Nephron (organoid): ENCODE data around the gene FLT3LG.
A peak's percentile ranks its signal among the peaks of the same experiment; 100 is the strongest.

Experiments
- H3K27ac Mint-ChIP-seq, 3 experiments: 2 replicates each; pipeline ENCODE4 v1.8.0; 2020; ENCODE audit warnings: mixed read lengths in 3 of 3, mild to moderate bottlenecking in 2 of 3, moderate library complexity in 1 of 3
- H3K27me3 Mint-ChIP-seq: 2 replicates; pipeline ENCODE4 v1.8.0; 2021; ENCODE audit warnings: low read depth, mild to moderate bottlenecking, moderate library complexity, mixed read lengths
- H3K36me3 Mint-ChIP-seq: 2 replicates; pipeline ENCODE4 v1.8.0; 2020; ENCODE audit warnings: low read depth, mixed read lengths
- H3K4me1 Mint-ChIP-seq: 2 replicates; pipeline ENCODE4 v1.8.0; 2020; ENCODE audit warnings: mixed read lengths
- H3K4me3 Mint-ChIP-seq, 3 experiments: 2 replicates each; pipeline ENCODE4 v1.8.0; 2020; ENCODE audit warnings: mild to moderate bottlenecking in 3 of 3, mixed read lengths in 3 of 3, moderate library complexity in 2 of 3
- H3K9me3 Mint-ChIP-seq: 2 replicates; pipeline ENCODE4 v1.8.0; 2020; ENCODE audit warnings: mixed read lengths
- TF ChIP-seq, protein P1 (sequence below), 3 experiments: fragments of 200-600 bp; sonication (generic); IDR thresholded peaks; one replicate each; pipeline ENCODE4 v1.5.0; 2021; ENCODE audit warnings: antibody characterized with exemption in 3 of 3; ENCODE audit not compliant: unreplicated experiment in 3 of 3

Gene FLT3LG

DNA sequence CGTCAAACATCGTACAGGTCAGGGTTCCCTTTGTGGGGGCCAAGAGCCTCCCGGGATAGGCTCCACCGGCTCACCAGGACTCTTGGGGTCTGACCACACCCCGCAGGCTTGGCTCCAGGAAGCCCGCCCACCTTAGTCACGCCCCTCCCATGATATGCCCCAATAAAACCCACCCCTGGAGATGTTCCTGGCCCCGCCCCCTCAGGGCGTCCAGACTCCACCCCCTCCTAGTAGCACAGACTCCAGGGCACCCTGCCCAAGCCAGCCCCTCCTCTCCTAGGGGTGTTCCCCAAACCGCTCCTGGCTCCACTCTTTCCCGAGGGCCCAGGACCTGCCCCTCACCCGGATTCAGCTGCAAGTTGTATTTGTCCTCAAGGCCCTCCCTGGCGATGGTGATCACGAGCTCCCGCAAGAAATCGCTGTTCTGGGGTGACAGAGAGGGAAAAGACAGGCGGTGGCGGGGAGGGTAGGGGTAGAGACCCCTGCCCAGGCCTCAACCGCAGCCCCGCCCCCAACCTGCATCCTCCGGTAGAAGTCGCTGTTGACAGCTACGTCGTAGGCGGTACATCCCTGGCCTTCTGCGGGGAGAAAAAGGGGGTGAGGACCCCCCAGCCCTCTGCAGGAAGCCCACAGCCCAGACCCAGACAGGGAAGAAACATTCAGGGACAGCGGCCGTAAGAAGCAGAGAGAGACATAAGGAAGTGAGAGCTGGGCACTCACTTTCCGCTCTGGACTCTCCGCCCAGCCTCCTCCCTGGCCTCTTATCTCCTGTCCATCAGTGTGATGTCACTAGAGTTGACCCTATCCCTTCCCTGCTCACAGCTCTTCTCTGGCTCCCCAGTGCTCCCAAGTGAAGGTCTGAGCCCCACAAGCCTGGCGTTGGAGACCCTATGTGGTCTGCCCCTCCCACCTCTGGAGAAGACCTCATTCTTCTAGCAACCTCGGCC is 26.3 kb upstream of the FLT3LG start:
- H3K36me3 Mint-ChIP-seq: peaks cover 32% of the 10 kb centered on the region
- TF ChIP-seq, protein P1, sequence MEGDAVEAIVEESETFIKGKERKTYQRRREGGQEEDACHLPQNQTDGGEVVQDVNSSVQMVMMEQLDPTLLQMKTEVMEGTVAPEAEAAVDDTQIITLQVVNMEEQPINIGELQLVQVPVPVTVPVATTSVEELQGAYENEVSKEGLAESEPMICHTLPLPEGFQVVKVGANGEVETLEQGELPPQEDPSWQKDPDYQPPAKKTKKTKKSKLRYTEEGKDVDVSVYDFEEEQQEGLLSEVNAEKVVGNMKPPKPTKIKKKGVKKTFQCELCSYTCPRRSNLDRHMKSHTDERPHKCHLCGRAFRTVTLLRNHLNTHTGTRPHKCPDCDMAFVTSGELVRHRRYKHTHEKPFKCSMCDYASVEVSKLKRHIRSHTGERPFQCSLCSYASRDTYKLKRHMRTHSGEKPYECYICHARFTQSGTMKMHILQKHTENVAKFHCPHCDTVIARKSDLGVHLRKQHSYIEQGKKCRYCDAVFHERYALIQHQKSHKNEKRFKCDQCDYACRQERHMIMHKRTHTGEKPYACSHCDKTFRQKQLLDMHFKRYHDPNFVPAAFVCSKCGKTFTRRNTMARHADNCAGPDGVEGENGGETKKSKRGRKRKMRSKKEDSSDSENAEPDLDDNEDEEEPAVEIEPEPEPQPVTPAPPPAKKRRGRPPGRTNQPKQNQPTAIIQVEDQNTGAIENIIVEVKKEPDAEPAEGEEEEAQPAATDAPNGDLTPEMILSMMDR (IDR thresholded peaks at IDR 0.05; ENCODE audit: unreplicated experiment in 3 of 3): no peak
- no peaks in the 10 kb centered on the region for H3K9me3 Mint-ChIP-seq
- H3K27me3 Mint-ChIP-seq: peaks cover 14% of the 10 kb centered on the region
- no peak overlapping the region for H3K27ac Mint-ChIP-seq
- peak overlapping the region in 2 of 3 experiments; percentile 48 to 77 for H3K4me3 Mint-ChIP-seq
- peaks cover 8% of the 10 kb centered on the region for H3K4me1 Mint-ChIP-seq

DNA sequence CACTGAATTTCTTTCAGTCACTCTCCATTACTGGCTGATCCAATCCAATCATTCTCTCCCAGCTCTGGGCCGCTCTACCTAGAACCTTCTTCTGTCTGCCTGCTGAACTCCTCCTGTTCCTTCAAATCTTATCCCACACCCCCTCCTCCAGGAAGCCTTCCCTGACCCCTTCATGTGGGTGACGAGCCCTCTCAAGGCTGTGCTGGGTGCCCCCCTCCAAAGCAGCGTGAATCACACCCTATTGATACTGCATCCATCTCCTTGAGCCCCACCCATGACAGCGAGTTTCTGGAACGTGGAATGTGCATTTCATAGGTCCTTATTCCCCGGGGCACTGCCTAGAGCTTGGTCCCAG is 25.6 kb upstream of the FLT3LG start:
- H3K4me3 Mint-ChIP-seq: peak overlapping the region; percentile 77 to 99 (median 78)
- peaks cover 12% of the 10 kb centered on the region for H3K4me1 Mint-ChIP-seq
- peaks cover 7% of the 10 kb centered on the region for H3K27me3 Mint-ChIP-seq
- H3K36me3 Mint-ChIP-seq: peaks cover 32% of the 10 kb centered on the region
- H3K9me3 Mint-ChIP-seq: no peaks in the 10 kb centered on the region
- no peak overlapping the region for H3K27ac Mint-ChIP-seq
- TF ChIP-seq, protein P1 (IDR thresholded peaks at IDR 0.05; ENCODE audit: unreplicated experiment in 3 of 3): no peak

DNA sequence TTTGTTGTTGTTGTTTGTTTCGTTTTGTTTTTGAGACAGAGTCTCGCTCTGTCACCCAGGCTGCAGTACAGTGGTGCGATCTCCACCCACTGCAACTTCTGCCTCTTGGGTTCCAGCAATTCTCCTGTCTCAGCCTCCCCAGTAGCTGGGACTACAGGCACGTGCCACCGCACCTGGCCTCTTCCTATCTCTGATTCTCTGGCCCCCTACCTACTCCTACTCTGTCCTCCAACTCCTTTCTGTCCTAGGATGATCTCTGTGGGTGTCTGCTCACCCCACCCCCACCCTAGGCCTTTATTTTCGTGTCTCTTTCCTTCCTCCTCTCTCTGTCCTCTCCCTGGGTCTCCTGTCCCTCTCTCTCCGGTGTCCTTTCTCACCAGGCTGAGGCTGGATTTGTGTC is 23.6 kb upstream of the FLT3LG start:
- H3K36me3 Mint-ChIP-seq: peaks cover 32% of the 10 kb centered on the region
- H3K4me3 Mint-ChIP-seq: peak overlapping the region; percentile 95 to 99 (median 99)

DNA sequence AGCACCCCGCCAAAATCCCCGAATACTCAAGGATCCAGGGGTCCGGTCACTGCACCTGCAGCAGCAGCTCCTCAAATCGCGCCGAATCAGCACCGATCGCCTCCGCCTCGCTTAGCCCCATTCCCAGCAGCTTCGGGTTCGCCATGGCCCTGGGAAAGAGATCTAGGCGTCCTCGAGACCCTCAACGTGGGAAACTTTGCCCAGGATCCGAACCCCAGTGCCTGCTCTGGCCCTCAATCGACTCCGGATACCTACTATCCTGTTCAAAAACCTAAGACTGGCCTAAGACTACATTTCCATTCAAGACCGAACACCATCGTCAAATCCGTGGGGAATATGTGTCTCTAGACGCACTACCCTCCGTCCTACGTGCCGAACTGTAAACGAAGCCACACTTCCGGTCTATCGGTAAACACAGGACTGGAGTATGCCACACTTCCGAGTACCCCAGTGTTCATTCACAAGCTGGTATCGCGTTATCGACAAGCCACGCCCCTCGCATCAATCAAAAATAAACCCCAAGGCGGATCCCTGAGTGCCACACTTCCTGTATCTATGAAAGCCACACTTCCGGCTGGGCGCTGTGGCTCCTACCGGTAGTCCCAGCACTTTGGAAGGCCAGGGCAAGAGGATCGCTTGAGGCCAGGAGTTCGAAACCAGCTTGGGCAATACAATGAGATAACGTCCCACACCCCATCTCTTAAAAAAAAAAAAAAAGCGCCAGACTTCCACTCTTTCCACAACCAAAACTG is 22.4 kb upstream of the FLT3LG start, which contains the start of gene PIH1D1:
TSS of gene PIH1D1 (minus strand) at position 385 of the 752 bp plus-strand sequence. CDS start at position 145, 240 bp downstream.
- H3K4me3 Mint-ChIP-seq: peak within 1 kb of the TSS; percentile 95 to 99 (median 99)
- no peaks in the 10 kb centered on the region for H3K27me3 Mint-ChIP-seq
- TF ChIP-seq, protein P1 (IDR thresholded peaks at IDR 0.05; ENCODE audit: unreplicated experiment in 3 of 3): peak in 1 of 3 experiments; percentile 31
- H3K27ac Mint-ChIP-seq: peak within 1 kb of the TSS; percentile 93 to 99 (median 98)
- H3K4me1 Mint-ChIP-seq: peaks cover 19% of the 10 kb centered on the region
- H3K9me3 Mint-ChIP-seq: no peaks in the 10 kb centered on the region
- peaks cover 35% of the 10 kb centered on the region for H3K36me3 Mint-ChIP-seq

More for the DNA sequence above, 23.6 kb upstream of the FLT3LG start:
- H3K27ac Mint-ChIP-seq: no peak overlapping the region
- H3K9me3 Mint-ChIP-seq: no peaks in the 10 kb centered on the region
- no peaks in the 10 kb centered on the region for H3K27me3 Mint-ChIP-seq
- TF ChIP-seq, protein P1 (IDR thresholded peaks at IDR 0.05; ENCODE audit: unreplicated experiment in 3 of 3): no peak
- peaks cover 12% of the 10 kb centered on the region for H3K4me1 Mint-ChIP-seq

DNA sequence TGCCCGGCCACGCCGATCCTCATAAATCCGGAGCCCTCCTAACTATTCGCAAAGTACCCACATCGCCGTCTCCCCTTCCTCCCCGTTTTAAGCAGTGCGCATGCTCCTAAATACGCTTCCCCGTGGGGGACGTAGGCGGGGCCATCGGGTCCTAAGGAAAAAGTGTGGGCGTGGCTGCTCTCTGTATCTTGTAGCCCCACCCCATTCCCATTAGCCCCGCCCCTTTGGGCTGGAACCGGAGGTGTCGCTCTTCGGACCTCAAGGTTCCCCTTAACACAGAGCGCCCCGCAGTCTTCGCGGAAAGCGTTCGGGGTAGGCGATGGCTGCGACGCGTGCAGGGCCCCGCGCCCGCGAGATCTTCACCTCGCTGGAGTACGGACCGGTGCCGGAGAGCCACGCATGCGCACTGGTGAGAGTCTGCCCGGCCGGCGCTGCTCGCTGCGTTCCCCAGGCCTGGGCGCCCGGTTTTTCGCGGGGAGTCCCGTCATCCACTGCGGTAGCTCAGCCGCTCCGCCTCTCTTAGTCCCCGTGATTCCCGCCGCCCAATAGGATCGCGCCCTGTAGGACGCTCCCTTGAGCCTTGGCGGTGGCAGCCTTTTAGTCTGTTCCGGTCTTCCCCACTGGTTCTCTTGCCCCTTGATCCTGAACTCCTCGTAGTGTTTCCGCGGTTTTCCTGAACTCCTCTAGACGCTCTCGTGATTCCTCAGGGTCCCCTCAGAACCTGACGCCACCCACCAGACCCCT is 20.8 kb upstream of the FLT3LG start, which contains the start of gene ALDH16A1:
TSS of gene ALDH16A1 (plus strand) at position 213 of the 744 bp plus-strand sequence. CDS start at position 320, 107 bp downstream.
- peaks cover 32% of the 10 kb centered on the region for H3K36me3 Mint-ChIP-seq
- H3K4me1 Mint-ChIP-seq: peaks cover 19% of the 10 kb centered on the region
- no peaks in the 10 kb centered on the region for H3K9me3 Mint-ChIP-seq
- TF ChIP-seq, protein P1 (IDR thresholded peaks at IDR 0.05; ENCODE audit: unreplicated experiment in 3 of 3): no peak
- H3K4me3 Mint-ChIP-seq: peak within 1 kb of the TSS; percentile 95 to 99 (median 99)
- H3K27ac Mint-ChIP-seq: peak within 1 kb of the TSS; percentile 98 to 100 (median 99)
- no peaks in the 10 kb centered on the region for H3K27me3 Mint-ChIP-seq
